ENCODE data around the gene HAPLN3. TPM values are rescaled to one million over a fixed set of nuclear protein-coding genes. Genes with fewer than 3 reads are reported as not detected.
"Not testable (repeated sequence)": the region's sequence is repeated elsewhere in the genome, so short reads cannot be mapped to it uniquely, and the experiment has no call there.

Gene HAPLN3
- polyA plus RNA-seq, 1 donor (not counting 4 experiments of a cell fraction or from before 2014, with no cell fraction given) = 1.4 TPM

DNA sequence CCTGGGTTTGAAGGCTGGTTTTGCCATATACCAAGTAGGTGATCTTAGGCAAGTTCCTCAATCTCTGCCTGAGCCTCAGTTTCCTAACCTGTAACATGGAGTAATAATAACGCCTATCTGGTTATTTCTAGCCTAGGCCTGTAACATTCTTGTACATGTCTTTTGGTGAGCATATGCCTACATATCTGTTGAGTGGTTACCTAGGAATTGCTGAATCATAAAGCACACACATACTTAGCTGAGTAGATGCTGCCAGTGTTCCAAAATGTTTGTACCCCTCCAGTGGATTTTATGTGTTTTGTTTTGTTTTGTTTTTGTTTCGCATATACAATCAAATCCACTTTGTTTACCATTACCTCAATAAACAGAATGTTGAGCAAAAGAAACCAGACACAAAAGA, 35.2 kb upstream of the HAPLN3 start:
- H3K4me2 ChIP-seq (ENCODE audit: control insufficient read depth, extremely low read depth, insufficient read depth, low read depth, low read length) = no peak overlapping the region
- dilution Hi-C loops (cut with MboI; ENCODE audit: extremely low pct_ligation_motif_present, low sequenced_read_pairs) = no loop called here
- no peak overlapping the region for H2AFZ ChIP-seq (ENCODE audit: control insufficient read depth, low read length)
- no peaks in the 10 kb centered on the region for H3K9me1 ChIP-seq (ENCODE audit: control insufficient read depth, extremely low read depth, insufficient read depth, low read length)
- H3K27ac ChIP-seq (ENCODE audit: control insufficient read depth, insufficient read depth, low read length) = no peak overlapping the region
- H3K27me3 ChIP-seq (ENCODE audit: control insufficient read depth, extremely low read depth, insufficient read depth, low read length) = no peaks in the 10 kb centered on the region
- no peak for TF ChIP-seq EZH2 (IDR thresholded peaks at IDR 0.05; ENCODE audit: low read length)
- TF ChIP-seq, protein P1, sequence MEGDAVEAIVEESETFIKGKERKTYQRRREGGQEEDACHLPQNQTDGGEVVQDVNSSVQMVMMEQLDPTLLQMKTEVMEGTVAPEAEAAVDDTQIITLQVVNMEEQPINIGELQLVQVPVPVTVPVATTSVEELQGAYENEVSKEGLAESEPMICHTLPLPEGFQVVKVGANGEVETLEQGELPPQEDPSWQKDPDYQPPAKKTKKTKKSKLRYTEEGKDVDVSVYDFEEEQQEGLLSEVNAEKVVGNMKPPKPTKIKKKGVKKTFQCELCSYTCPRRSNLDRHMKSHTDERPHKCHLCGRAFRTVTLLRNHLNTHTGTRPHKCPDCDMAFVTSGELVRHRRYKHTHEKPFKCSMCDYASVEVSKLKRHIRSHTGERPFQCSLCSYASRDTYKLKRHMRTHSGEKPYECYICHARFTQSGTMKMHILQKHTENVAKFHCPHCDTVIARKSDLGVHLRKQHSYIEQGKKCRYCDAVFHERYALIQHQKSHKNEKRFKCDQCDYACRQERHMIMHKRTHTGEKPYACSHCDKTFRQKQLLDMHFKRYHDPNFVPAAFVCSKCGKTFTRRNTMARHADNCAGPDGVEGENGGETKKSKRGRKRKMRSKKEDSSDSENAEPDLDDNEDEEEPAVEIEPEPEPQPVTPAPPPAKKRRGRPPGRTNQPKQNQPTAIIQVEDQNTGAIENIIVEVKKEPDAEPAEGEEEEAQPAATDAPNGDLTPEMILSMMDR (optimal IDR thresholded peaks at IDR 0.05 in 1 of 3, IDR thresholded peaks at IDR 0.05 in 1 of 3, conservative IDR thresholded peaks at IDR 0.05 in 1 of 3; ENCODE audit: extremely low read depth in 1 of 3, insufficient read depth in 2 of 3, low read length in 3 of 3) = no peak
- H3K4me1 ChIP-seq (ENCODE audit: control insufficient read depth, extremely low read depth, insufficient read depth, low read length) = peaks cover 4% of the 10 kb centered on the region
- DNase-seq (ENCODE audit: low read depth, low spot score) (no peak), FAIRE-seq (no peak)
- H4K20me1 ChIP-seq (ENCODE audit: control insufficient read depth, extremely low read depth, insufficient read depth, low read length) = no peaks in the 10 kb centered on the region
- no peaks in the 10 kb centered on the region for H3K9me3 ChIP-seq (ENCODE audit: control insufficient read depth, low read depth, low read length)
- no peak overlapping the region for H3K9ac ChIP-seq (ENCODE audit: control insufficient read depth, extremely low read depth, insufficient read depth, low read length)
- no peaks in the 10 kb centered on the region for H3K79me2 ChIP-seq (ENCODE audit: control insufficient read depth, insufficient read depth, low read length)
- no peaks in the 10 kb centered on the region for H3K36me3 ChIP-seq (ENCODE audit: control insufficient read depth in 2 of 2, extremely low read depth in 1 of 2, insufficient read depth in 2 of 2, low read length in 2 of 2)
- H3K4me3 ChIP-seq (ENCODE audit: control insufficient read depth in 2 of 3, extremely low read depth in 1 of 3, insufficient read depth in 2 of 3, low read depth in 1 of 3, low read length in 3 of 3) = no peak overlapping the region

GRCh38 chr15:88929358-88930098, 34.2 kb upstream of the HAPLN3 start:
- H3K27me3 ChIP-seq (ENCODE audit: control insufficient read depth, extremely low read depth, insufficient read depth, low read length); H3K4me3 ChIP-seq (ENCODE audit: control insufficient read depth in 2 of 3, extremely low read depth in 1 of 3, insufficient read depth in 2 of 3, low read depth in 1 of 3, low read length in 3 of 3); H3K9me1 ChIP-seq (ENCODE audit: control insufficient read depth, extremely low read depth, insufficient read depth, low read length); H3K36me3 ChIP-seq (ENCODE audit: control insufficient read depth in 2 of 2, extremely low read depth in 1 of 2, insufficient read depth in 2 of 2, low read length in 2 of 2); H3K4me1 ChIP-seq (ENCODE audit: control insufficient read depth, extremely low read depth, insufficient read depth, low read length); dilution Hi-C loops (cut with MboI; ENCODE audit: extremely low pct_ligation_motif_present, low sequenced_read_pairs); H3K4me2 ChIP-seq (ENCODE audit: control insufficient read depth, extremely low read depth, insufficient read depth, low read depth, low read length); DNase-seq (ENCODE audit: low read depth, low spot score); H3K9me3 ChIP-seq (ENCODE audit: control insufficient read depth, low read depth, low read length); H3K79me2 ChIP-seq (ENCODE audit: control insufficient read depth, insufficient read depth, low read length); H2AFZ ChIP-seq (ENCODE audit: control insufficient read depth, low read length); FAIRE-seq; H4K20me1 ChIP-seq (ENCODE audit: control insufficient read depth, extremely low read depth, insufficient read depth, low read length); H3K27ac ChIP-seq (ENCODE audit: control insufficient read depth, insufficient read depth, low read length); H3K9ac ChIP-seq (ENCODE audit: control insufficient read depth, extremely low read depth, insufficient read depth, low read length): not testable (repeated sequence)

DNA sequence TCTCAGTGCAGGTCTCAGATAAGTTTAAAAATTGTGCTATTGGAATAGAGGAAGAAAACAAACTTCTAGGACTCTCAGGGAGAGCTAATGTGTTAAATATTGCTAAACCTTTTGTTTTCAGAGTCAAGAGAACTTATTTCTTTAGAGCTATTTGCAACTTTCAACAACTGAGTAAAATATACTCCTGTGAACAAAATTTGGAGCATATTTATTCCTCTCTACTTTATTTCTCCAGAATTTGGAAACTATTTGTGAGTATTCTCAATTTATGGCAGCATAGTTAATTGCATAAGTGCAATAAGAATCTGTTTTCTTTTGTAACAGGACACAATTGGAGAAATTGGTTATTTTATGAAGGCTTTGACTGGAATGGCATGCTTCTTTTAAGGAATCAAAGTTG, 32.8 kb upstream of the HAPLN3 start:
- H3K9me3 ChIP-seq (ENCODE audit: control insufficient read depth, low read depth, low read length); H3K27me3 ChIP-seq (ENCODE audit: control insufficient read depth, extremely low read depth, insufficient read depth, low read length); H3K9ac ChIP-seq (ENCODE audit: control insufficient read depth, extremely low read depth, insufficient read depth, low read length); H3K79me2 ChIP-seq (ENCODE audit: control insufficient read depth, insufficient read depth, low read length); H3K4me3 ChIP-seq (ENCODE audit: control insufficient read depth in 2 of 3, extremely low read depth in 1 of 3, insufficient read depth in 2 of 3, low read depth in 1 of 3, low read length in 3 of 3); H3K9me1 ChIP-seq (ENCODE audit: control insufficient read depth, extremely low read depth, insufficient read depth, low read length); H4K20me1 ChIP-seq (ENCODE audit: control insufficient read depth, extremely low read depth, insufficient read depth, low read length); H3K4me2 ChIP-seq (ENCODE audit: control insufficient read depth, extremely low read depth, insufficient read depth, low read depth, low read length); H3K4me1 ChIP-seq (ENCODE audit: control insufficient read depth, extremely low read depth, insufficient read depth, low read length); H3K36me3 ChIP-seq (ENCODE audit: control insufficient read depth in 2 of 2, extremely low read depth in 1 of 2, insufficient read depth in 2 of 2, low read length in 2 of 2); dilution Hi-C loops (cut with MboI; ENCODE audit: extremely low pct_ligation_motif_present, low sequenced_read_pairs); DNase-seq (ENCODE audit: low read depth, low spot score); H2AFZ ChIP-seq (ENCODE audit: control insufficient read depth, low read length); FAIRE-seq; H3K27ac ChIP-seq (ENCODE audit: control insufficient read depth, insufficient read depth, low read length): not testable (repeated sequence)

- H3K9me1 ChIP-seq (ENCODE audit: control insufficient read depth, extremely low read depth, insufficient read depth, low read length); H3K9me3 ChIP-seq (ENCODE audit: control insufficient read depth, low read depth, low read length); H3K4me3 ChIP-seq (ENCODE audit: control insufficient read depth in 2 of 3, extremely low read depth in 1 of 3, insufficient read depth in 2 of 3, low read depth in 1 of 3, low read length in 3 of 3); dilution Hi-C loops (cut with MboI; ENCODE audit: extremely low pct_ligation_motif_present, low sequenced_read_pairs); H3K9ac ChIP-seq (ENCODE audit: control insufficient read depth, extremely low read depth, insufficient read depth, low read length); H2AFZ ChIP-seq (ENCODE audit: control insufficient read depth, low read length); DNase-seq (ENCODE audit: low read depth, low spot score); H3K27ac ChIP-seq (ENCODE audit: control insufficient read depth, insufficient read depth, low read length); H3K79me2 ChIP-seq (ENCODE audit: control insufficient read depth, insufficient read depth, low read length); H3K27me3 ChIP-seq (ENCODE audit: control insufficient read depth, extremely low read depth, insufficient read depth, low read length); H3K4me1 ChIP-seq (ENCODE audit: control insufficient read depth, extremely low read depth, insufficient read depth, low read length); H4K20me1 ChIP-seq (ENCODE audit: control insufficient read depth, extremely low read depth, insufficient read depth, low read length); H3K36me3 ChIP-seq (ENCODE audit: control insufficient read depth in 2 of 2, extremely low read depth in 1 of 2, insufficient read depth in 2 of 2, low read length in 2 of 2); FAIRE-seq; H3K4me2 ChIP-seq (ENCODE audit: control insufficient read depth, extremely low read depth, insufficient read depth, low read depth, low read length): not testable (repeated sequence)
These were observed 30.3 kb upstream of the HAPLN3 start for GRCh38 chr15:88925648-88926047.
